LNCaP clone FGC (cell line): ENCODE measurements around the gene NCOA1.

Source experiments
- DNase-seq: peaks from one replicate; pipeline ENCODE4 v3.0.0-alpha.2; 2011; ENCODE audit warnings: low read depth
- H3K4me3 ChIP-seq: 2 replicates; pipeline ENCODE4 v1.5.1; 2011; ENCODE audit warnings: mild to moderate bottlenecking, low read depth, low read length, control low read depth
- CTCF ChIP-seq: IDR thresholded peaks from 2 replicates; pipeline ENCODE4 v1.5.1; 2012; ENCODE audit warnings: mild to moderate bottlenecking; ENCODE audit not compliant: control insufficient read depth, insufficient read depth; ENCODE audit errors: extremely low read depth

The NCOA1 gene

DNA sequence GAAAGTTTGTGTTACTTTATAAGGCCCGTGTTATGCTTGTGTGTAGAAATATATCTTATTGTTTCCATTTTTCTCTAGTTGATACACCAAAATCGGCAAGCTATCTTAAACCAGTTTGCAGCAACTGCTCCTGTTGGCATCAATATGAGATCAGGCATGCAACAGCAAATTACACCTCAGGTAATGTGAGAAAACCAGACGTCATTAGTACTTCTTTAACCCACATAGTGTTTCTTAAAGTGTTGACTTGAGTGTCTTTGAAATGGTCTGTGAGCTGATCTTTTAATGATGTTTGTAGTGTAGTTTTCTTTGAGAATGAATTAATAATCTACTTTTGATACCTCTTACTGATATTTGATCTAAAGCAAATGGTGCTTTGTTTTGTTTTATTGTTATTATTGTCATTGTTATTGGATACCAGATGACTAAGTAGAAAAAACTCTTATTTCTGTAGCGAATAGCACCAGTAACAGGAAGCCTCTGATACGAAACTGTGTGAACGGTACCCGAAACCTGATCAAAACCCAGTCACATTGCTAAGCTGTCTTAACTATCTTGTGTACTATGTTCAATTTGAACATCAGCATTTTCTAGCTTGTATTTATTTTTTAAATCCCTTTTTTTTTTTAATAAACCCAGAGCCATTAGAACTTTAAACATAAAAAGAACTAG, 248.4 kb downstream of the NCOA1 start:
- no peak overlapping the region for H3K4me3 ChIP-seq
- DNase-seq = no peak
- no peak for TF ChIP-seq CTCF

DNA sequence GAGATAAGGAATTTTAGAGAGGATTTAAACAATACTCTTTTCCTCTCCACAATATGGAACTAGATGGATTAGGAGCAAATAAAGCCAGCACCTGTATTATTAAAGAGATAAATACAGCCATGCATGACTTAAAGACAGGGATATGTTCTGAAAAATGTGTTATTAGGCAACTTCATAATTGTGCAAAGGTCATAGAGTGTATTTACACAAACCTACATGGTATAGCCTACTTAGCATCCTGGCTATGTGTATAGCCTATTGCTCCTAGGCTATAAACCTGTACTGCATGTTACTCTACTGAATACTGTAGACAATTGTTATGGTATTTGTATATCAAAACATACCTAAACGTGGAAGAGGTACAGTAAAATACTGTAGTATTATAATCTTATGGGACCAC, 249.1 kb downstream of the NCOA1 start:
- TF ChIP-seq CTCF = no peak
- DNase-seq = no peak
- H3K4me3 ChIP-seq = no peak overlapping the region

- TF ChIP-seq CTCF = no peak
- H3K4me3 ChIP-seq = no peak overlapping the region
- no peak for DNase-seq
Measured at GRCh38 chr2:24742730-24743129, 251.7 kb downstream of the NCOA1 start.

DNA sequence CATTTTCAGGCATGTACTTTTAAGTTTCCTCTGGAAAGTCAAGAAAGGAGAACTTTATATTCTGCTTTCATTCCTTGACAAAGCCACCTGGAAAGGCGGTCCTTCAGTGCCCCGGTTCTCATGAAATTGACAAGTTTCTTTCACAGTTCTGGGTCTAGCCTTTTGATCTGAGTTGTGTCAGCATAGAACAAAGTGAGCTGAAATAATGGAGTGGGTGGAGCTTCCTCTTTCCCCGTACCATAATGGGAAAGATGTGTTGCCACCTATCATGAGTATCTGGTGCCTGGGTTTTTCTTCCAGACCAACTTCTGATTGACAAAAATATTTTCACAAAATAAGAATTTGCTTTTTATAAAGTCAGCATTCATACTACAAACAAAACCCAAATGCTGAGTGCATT, 252.9 kb downstream of the NCOA1 start:
- TF ChIP-seq CTCF = no peak
- no peak overlapping the region for H3K4me3 ChIP-seq
- no peak for DNase-seq

DNA sequence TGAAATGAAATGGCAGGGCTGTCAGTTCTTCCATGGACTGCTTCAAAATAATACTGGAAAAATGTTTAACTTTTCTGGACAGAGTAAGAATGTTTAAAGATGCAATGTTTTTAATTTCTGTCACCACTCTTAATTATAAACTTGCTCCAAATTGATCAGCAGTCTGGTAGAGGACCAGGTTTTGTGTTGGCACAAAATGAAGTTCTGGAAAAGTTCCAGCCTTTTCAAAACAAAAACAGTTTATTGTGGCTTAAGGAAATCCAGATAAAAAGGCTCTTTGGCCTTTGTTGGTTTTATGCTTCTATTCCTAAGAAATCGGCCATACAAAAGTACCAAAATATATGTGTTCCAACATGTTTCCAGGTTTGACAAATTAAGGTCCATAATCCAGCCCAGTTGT, 253.3 kb downstream of the NCOA1 start:
- no peak for DNase-seq
- no peak overlapping the region for H3K4me3 ChIP-seq
- TF ChIP-seq CTCF = no peak

GRCh38 chr2:24745825-24746224, 254.8 kb downstream of the NCOA1 start:
- no peak for DNase-seq
- no peak for TF ChIP-seq CTCF
- no peak overlapping the region for H3K4me3 ChIP-seq

GRCh38 chr2:24747299-24747698, 256.2 kb downstream of the NCOA1 start:
- no peak for DNase-seq
- no peak overlapping the region for H3K4me3 ChIP-seq
- TF ChIP-seq CTCF = no peak
